ENCODE results near the gene TRAPPC8. TPM values are rescaled to one million over a fixed set of nuclear protein-coding genes. Genes with fewer than 3 reads are reported as not detected.
"Not testable (repeated sequence)": the region's sequence is repeated elsewhere in the genome, so short reads cannot be mapped to it uniquely, and the experiment has no call there.

The TRAPPC8 gene
- total and polyA plus RNA-seq, 9 donors, result 24.3 to 36.4 (median 27.0) TPM

GRCh38 chr18:31828613-31829012 lies 114.3 kb downstream of the TRAPPC8 start:
- Histone ChIP-seq H3K27me3 (ENCODE audit: control insufficient read depth, insufficient read depth, low read length) (no peaks in the 10 kb centered on the region), H3K4me1 (ENCODE audit: control insufficient read depth, insufficient read depth, low read length) (no peaks in the 10 kb centered on the region), H3K4me3 (ENCODE audit: low read length) (no peak overlapping the region), H3K36me3 (ENCODE audit: control insufficient read depth, insufficient read depth, low read length) (peaks cover 10% of the 10 kb centered on the region), H3K27ac (ENCODE audit: low read length) (no peak overlapping the region), H3K9me3 (replicated peaks; ENCODE audit: control insufficient read depth, low read depth, low read length) (no peaks in the 10 kb centered on the region)
- WGBS (ENCODE audit: insufficient coverage), result 100% methylated on average over 7 of the region's 10 CpGs
- no peak for DNase-seq

- 81% methylated on average over 8 of the region's 10 CpGs for WGBS (ENCODE audit: insufficient coverage)
- not testable (repeated sequence) for H3K4me3 ChIP-seq (ENCODE audit: low read length); H3K4me1 ChIP-seq (ENCODE audit: control insufficient read depth, insufficient read depth, low read length); DNase-seq; H3K27me3 ChIP-seq (ENCODE audit: control insufficient read depth, insufficient read depth, low read length); H3K27ac ChIP-seq (ENCODE audit: low read length); H3K9me3 ChIP-seq (replicated peaks; ENCODE audit: control insufficient read depth, low read depth, low read length); H3K36me3 ChIP-seq (ENCODE audit: control insufficient read depth, insufficient read depth, low read length)
Observed at GRCh38 chr18:31826673-31827325, 116.1 kb downstream of the TRAPPC8 start.

- no peaks in the 10 kb centered on the region for H3K4me1 ChIP-seq (ENCODE audit: control insufficient read depth, insufficient read depth, low read length)
- no peak overlapping the region for H3K4me3 ChIP-seq (ENCODE audit: low read length)
- DNase-seq, result no peak
- H3K36me3 ChIP-seq (ENCODE audit: control insufficient read depth, insufficient read depth, low read length), result peaks cover 8% of the 10 kb centered on the region
- H3K27me3 ChIP-seq (ENCODE audit: control insufficient read depth, insufficient read depth, low read length), result no peaks in the 10 kb centered on the region
- H3K9me3 ChIP-seq (replicated peaks; ENCODE audit: control insufficient read depth, low read depth, low read length), result no peaks in the 10 kb centered on the region
- no peak overlapping the region for H3K27ac ChIP-seq (ENCODE audit: low read length)
- WGBS (ENCODE audit: insufficient coverage), result 60% methylated on average over 2 of the region's 3 CpGs
Observed at GRCh38 chr18:31825772-31826171, 117.2 kb downstream of the TRAPPC8 start.

- no peak overlapping the region for H3K4me3 ChIP-seq (ENCODE audit: low read length)
- no peaks in the 10 kb centered on the region for H3K27me3 ChIP-seq (ENCODE audit: control insufficient read depth, insufficient read depth, low read length)
- WGBS (ENCODE audit: insufficient coverage), result 100% methylated on average over 1 of the region's 8 CpGs
- DNase-seq, result no peak
- H3K4me1 ChIP-seq (ENCODE audit: control insufficient read depth, insufficient read depth, low read length), result no peaks in the 10 kb centered on the region
- H3K36me3 ChIP-seq (ENCODE audit: control insufficient read depth, insufficient read depth, low read length), result no peaks in the 10 kb centered on the region
- no peak overlapping the region for H3K27ac ChIP-seq (ENCODE audit: low read length)
- no peaks in the 10 kb centered on the region for H3K9me3 ChIP-seq (replicated peaks; ENCODE audit: control insufficient read depth, low read depth, low read length)
Observed at GRCh38 chr18:31821545-31822171, 121.3 kb downstream of the TRAPPC8 start.

- Histone ChIP-seq H3K4me3 (ENCODE audit: low read length) (no peak overlapping the region), H3K27me3 (ENCODE audit: control insufficient read depth, insufficient read depth, low read length) (no peaks in the 10 kb centered on the region), H3K36me3 (ENCODE audit: control insufficient read depth, insufficient read depth, low read length) (no peaks in the 10 kb centered on the region), H3K27ac (ENCODE audit: low read length) (no peak overlapping the region), H3K9me3 (replicated peaks; ENCODE audit: control insufficient read depth, low read depth, low read length) (no peaks in the 10 kb centered on the region), H3K4me1 (ENCODE audit: control insufficient read depth, insufficient read depth, low read length) (no peaks in the 10 kb centered on the region)
- no peak for DNase-seq
- WGBS (ENCODE audit: insufficient coverage), result no CpG with 5 or more reads among the region's 1 CpG
Observed at GRCh38 chr18:31819925-31820229, 123.1 kb downstream of the TRAPPC8 start.

GRCh38 chr18:31819106-31819924 lies 123.6 kb downstream of the TRAPPC8 start:
- no peaks in the 10 kb centered on the region for H3K4me1 ChIP-seq (ENCODE audit: control insufficient read depth, insufficient read depth, low read length)
- DNase-seq, result peak; percentile 64
- H3K36me3 ChIP-seq (ENCODE audit: control insufficient read depth, insufficient read depth, low read length), result no peaks in the 10 kb centered on the region
- WGBS (ENCODE audit: insufficient coverage), result 55% methylated on average over 3 of the region's 11 CpGs
- no peak overlapping the region for H3K27ac ChIP-seq (ENCODE audit: low read length)
- no peaks in the 10 kb centered on the region for H3K27me3 ChIP-seq (ENCODE audit: control insufficient read depth, insufficient read depth, low read length)
- no peak overlapping the region for H3K4me3 ChIP-seq (ENCODE audit: low read length)
- H3K9me3 ChIP-seq (replicated peaks; ENCODE audit: control insufficient read depth, low read depth, low read length), result no peaks in the 10 kb centered on the region

GRCh38 chr18:31814132-31814531 lies 128.8 kb downstream of the TRAPPC8 start:
- WGBS (ENCODE audit: insufficient coverage), result no CpG with 5 or more reads among the region's 3 CpGs
- DNase-seq, result no peak
- H3K27me3 ChIP-seq (ENCODE audit: control insufficient read depth, insufficient read depth, low read length), result no peaks in the 10 kb centered on the region

GRCh38 chr18:31810336-31811130 lies 132.4 kb downstream of the TRAPPC8 start:
- H3K27me3 ChIP-seq (ENCODE audit: control insufficient read depth, insufficient read depth, low read length); H3K9me3 ChIP-seq (replicated peaks; ENCODE audit: control insufficient read depth, low read depth, low read length); H3K27ac ChIP-seq (ENCODE audit: low read length); H3K36me3 ChIP-seq (ENCODE audit: control insufficient read depth, insufficient read depth, low read length); H3K4me3 ChIP-seq (ENCODE audit: low read length); H3K4me1 ChIP-seq (ENCODE audit: control insufficient read depth, insufficient read depth, low read length); DNase-seq: not testable (repeated sequence)
- WGBS (ENCODE audit: insufficient coverage), result 57% methylated on average over 2 of the region's 7 CpGs

More at GRCh38 chr18:31814132-31814531, 128.8 kb downstream of the TRAPPC8 start:
- Histone ChIP-seq H3K9me3 (replicated peaks; ENCODE audit: control insufficient read depth, low read depth, low read length) (no peaks in the 10 kb centered on the region), H3K4me3 (ENCODE audit: low read length) (no peak overlapping the region), H3K36me3 (ENCODE audit: control insufficient read depth, insufficient read depth, low read length) (no peaks in the 10 kb centered on the region), H3K27ac (ENCODE audit: low read length) (no peak overlapping the region), H3K4me1 (ENCODE audit: control insufficient read depth, insufficient read depth, low read length) (no peaks in the 10 kb centered on the region)

GRCh38 chr18:31809049-31809448 lies 133.9 kb downstream of the TRAPPC8 start:
- not testable (repeated sequence) for H3K4me1 ChIP-seq (ENCODE audit: control insufficient read depth, insufficient read depth, low read length); H3K27me3 ChIP-seq (ENCODE audit: control insufficient read depth, insufficient read depth, low read length); H3K36me3 ChIP-seq (ENCODE audit: control insufficient read depth, insufficient read depth, low read length); H3K27ac ChIP-seq (ENCODE audit: low read length); DNase-seq; H3K4me3 ChIP-seq (ENCODE audit: low read length); H3K9me3 ChIP-seq (replicated peaks; ENCODE audit: control insufficient read depth, low read depth, low read length)
- 100% methylated on average over 1 of the region's 4 CpGs for WGBS (ENCODE audit: insufficient coverage)

- Histone ChIP-seq H3K27me3 (ENCODE audit: control insufficient read depth, insufficient read depth, low read length) (no peaks in the 10 kb centered on the region), H3K4me1 (ENCODE audit: control insufficient read depth, insufficient read depth, low read length) (no peaks in the 10 kb centered on the region), H3K9me3 (replicated peaks; ENCODE audit: control insufficient read depth, low read depth, low read length) (no peaks in the 10 kb centered on the region), H3K36me3 (ENCODE audit: control insufficient read depth, insufficient read depth, low read length) (no peaks in the 10 kb centered on the region), H3K4me3 (ENCODE audit: low read length) (no peak overlapping the region), H3K27ac (ENCODE audit: low read length) (no peak overlapping the region)
- DNase-seq, result no peak
- no CpG with 5 or more reads among the region's 2 CpGs for WGBS (ENCODE audit: insufficient coverage)
Observed at GRCh38 chr18:31801078-31801477, 141.8 kb downstream of the TRAPPC8 start.

Measured in muscle of leg (tissue), 11 donors.